GM12873 (cell line): Measurements from ENCODE around the gene THSD7B.
A peak's percentile ranks its signal among the peaks of the same experiment; 100 is the strongest.

Experiments used
- CTCF ChIP-seq: IDR thresholded peaks from 2 replicates; pipeline ENCODE4 v1.5.1; 2012; ENCODE audit warnings: low read depth, mild to moderate bottlenecking, moderate library complexity, low read length, control low read depth; ENCODE audit not compliant: insufficient read depth; ENCODE audit errors: missing control alignments

Gene THSD7B

GRCh38 chr2:137435162-137435561, 669.8 kb downstream of the THSD7B start:
- TF ChIP-seq CTCF: no peak

GRCh38 chr2:137437386-137437785, 672.0 kb downstream of the THSD7B start:
- TF ChIP-seq CTCF: no peak

- no peak for TF ChIP-seq CTCF
Observed at GRCh38 chr2:137444970-137445369, 679.6 kb downstream of the THSD7B start.

GRCh38 chr2:137449454-137449853, 684.1 kb downstream of the THSD7B start:
- TF ChIP-seq CTCF: no peak

GRCh38 chr2:137454886-137455285, 689.5 kb downstream of the THSD7B start:
- no peak for TF ChIP-seq CTCF

- TF ChIP-seq CTCF: peak; percentile 77
Observed at GRCh38 chr2:137467246-137467862, 702.0 kb downstream of the THSD7B start.

- no peak for TF ChIP-seq CTCF
Observed at GRCh38 chr2:137493261-137493660, 727.9 kb downstream of the THSD7B start.
